HCT116 (cell line): ENCODE measurements around the gene NOX3. TPM values are rescaled to one million over a fixed set of nuclear protein-coding genes. Genes with fewer than 3 reads are reported as not detected.

Experiments
- ATAC-seq: fragments of 200-7000 bp; cut with Tn5 transposase; 2 replicates; pipeline ENCODE4 v1.9.1; 2020; ENCODE audit warnings: mild to moderate bottlenecking, moderate library complexity
- BruUV-seq: library from RNA; stranded (reverse); fragments of 400-500 nt; replicated peaks from 2 replicates; lab custom pipeline; 2021; lab: Mats Ljungman, UMichigan
- CTCF ChIA-PET: fragments of 300-600 bp; sonication (Branson Sonifier 250); formaldehyde crosslinking; loops from one replicate; lab custom pipeline; 2021; ENCODE audit warnings: antibody characterized with exemption; lab: Charles Lee
- POLR2A ChIA-PET: fragments of 300-600, 350-600 bp; sonication (Branson Sonifier 250); formaldehyde crosslinking; loops from one replicate; lab custom pipeline; 2021; ENCODE audit warnings: antibody characterized with exemption; lab: Charles Lee
- RAD21 ChIA-PET, 2 experiments: fragments of 300-600 bp; sonication (Branson Sonifier 250); formaldehyde crosslinking; loops; one replicate each; lab custom pipeline; 2023; ENCODE audit warnings: low total read pairs in 2 of 2; ENCODE audit not compliant: uncharacterized antibody in 2 of 2, unreplicated experiment in 2 of 2, low non-redundant PET in 1 of 2; lab: Charles Lee
- DNase-seq: peaks from one replicate; pipeline ENCODE4 v3.0.0-alpha.2; 2010; ENCODE audit warnings: low read depth, low spot score
- H2AFZ ChIP-seq: fragments of 200-600 bp; shearing (Covaris generic), sonication (generic); 2 replicates; pipeline ENCODE4 v1.6.1; 2017; ENCODE audit warnings: low read depth, mixed run types, mixed read lengths, antibody characterized with exemption, low read length; ENCODE audit not compliant: poor library complexity, severe bottlenecking
- H3K27ac ChIP-seq: 2 replicates; pipeline ENCODE4 v1.5.1; 2012; ENCODE audit warnings: low read depth, low read length
- H3K27me3 ChIP-seq: fragments of 200-600 bp; sonication (generic); 2 replicates; pipeline ENCODE4 v1.6.1; 2016; ENCODE audit warnings: mixed run types, low read length, mixed read lengths; ENCODE audit not compliant: insufficient read depth
- H3K36me3 ChIP-seq, 2 experiments: fragments of 200-500 bp in 1 of 2; fragments of 200-600 bp in 1 of 2; sonication (Bioruptor generic) in 1 of 2; sonication (generic) in 1 of 2; 2 replicates each; pipeline versions ENCODE4 v1.5.1 to v1.6.1; 2014 to 2016; ENCODE audit warnings: low read length in 2 of 2, inconsistent platforms in 1 of 2, mixed read lengths in 1 of 2, mixed run types in 1 of 2; ENCODE audit not compliant: insufficient read depth in 2 of 2, control insufficient read depth in 1 of 2
- H3K4me1 ChIP-seq, 2 experiments: fragments of 200-600 bp in 1 of 2; sonication (generic) in 1 of 2; 2 replicates each; pipeline versions ENCODE4 v1.5.1 to v1.6.1; 2012 to 2017; ENCODE audit warnings: low read length in 2 of 2, inconsistent platforms in 1 of 2, mild to moderate bottlenecking in 1 of 2, mixed read lengths in 1 of 2, mixed run types in 1 of 2, moderate library complexity in 1 of 2; ENCODE audit not compliant: insufficient read depth in 2 of 2, control insufficient read depth in 1 of 2
- H3K4me2 ChIP-seq: fragments of 200-600 bp; sonication (generic); 2 replicates; pipeline ENCODE4 v1.6.1; 2017; ENCODE audit warnings: mixed run types, low read length, mixed read lengths
- H3K4me3 ChIP-seq, 2 experiments: fragments of 200-600 bp in 1 of 2; sonication (generic) in 1 of 2; replicated peaks in 1 of 2; 2 replicates each; pipeline ENCODE4 v1.5.1; 2011 to 2016; ENCODE audit warnings: low read length in 2 of 2, control low read depth in 1 of 2, low read depth in 1 of 2, mild to moderate bottlenecking in 1 of 2, mixed read lengths in 1 of 2, mixed run types in 1 of 2
- H3K79me2 ChIP-seq: fragments of 200-600 bp; sonication (generic); 2 replicates; pipeline ENCODE4 v1.6.1; 2017; ENCODE audit warnings: mild to moderate bottlenecking, mixed run types, low read length, moderate library complexity, mixed read lengths; ENCODE audit not compliant: insufficient read depth
- H3K9ac ChIP-seq: fragments of 200-600 bp; sonication (generic); 2 replicates; pipeline ENCODE4 v1.6.1; 2016; ENCODE audit warnings: low read length, mixed read lengths
- H3K9me2 ChIP-seq: fragments of 200-600 bp; sonication (generic), shearing (Covaris generic); 2 replicates; pipeline ENCODE4 v1.6.1; 2017; ENCODE audit warnings: mixed run types, mild to moderate bottlenecking, moderate library complexity; ENCODE audit not compliant: insufficient read depth
- H3K9me3 ChIP-seq, 2 experiments: fragments of 200-500 bp in 1 of 2; fragments of 200-600 bp in 1 of 2; sonication (Bioruptor generic) in 1 of 2; sonication (generic) in 1 of 2; 2 replicates each; pipeline ENCODE4 v1.6.1; 2014 to 2017; ENCODE audit warnings: low read length in 2 of 2, mixed read lengths in 2 of 2, inconsistent platforms in 1 of 2, low read depth in 1 of 2, mild to moderate bottlenecking in 1 of 2, mixed run types in 1 of 2, moderate library complexity in 1 of 2; ENCODE audit not compliant: control insufficient read depth in 1 of 2, insufficient read depth in 1 of 2
- H4K20me1 ChIP-seq: fragments of 200-600 bp; sonication (generic), shearing (Covaris generic); 2 replicates; pipeline ENCODE4 v1.6.1; 2017; ENCODE audit warnings: mixed run types, mild to moderate bottlenecking, moderate library complexity; ENCODE audit not compliant: insufficient read depth
- CEBPB ChIP-seq: IDR thresholded peaks from 2 replicates; pipeline ENCODE4 v1.6.1; 2012; ENCODE audit warnings: low read depth
- TCF7L2 ChIP-seq: IDR thresholded peaks from 2 replicates; pipeline ENCODE4 v1.7.0; 2011; ENCODE audit warnings: borderline replicate concordance, inconsistent platforms; ENCODE audit not compliant: insufficient read depth, insufficient read length; ENCODE audit errors: extremely low read depth
- ZNF274 ChIP-seq: fragments of 200-500 bp; sonication (Bioruptor generic); IDR thresholded peaks from 2 replicates; pipeline ENCODE4 v1.6.1; 2014; ENCODE audit warnings: mild to moderate bottlenecking, low read depth, low read length, inconsistent platforms
- intact Hi-C: fragments of 100-400 bp; cut with micrococcal nuclease; formaldehyde crosslinking; loops from 2 replicates; pipeline ENCODE4 v1.10.0; 2022
- total RNA-seq: library from RNA; stranded (reverse); gene quantifications from one replicate; pipeline ENCODE4 v1.2.1, GENCODE V29; 2021; ENCODE audit not compliant: unreplicated experiment

NOX3 gene
- total RNA-seq, 1 experiment from 2014 or later, result not detected

GRCh38 chr6:155382338-155382685 lies 73.3 kb downstream of the NOX3 start:
- H3K27me3 ChIP-seq, result no peaks in the 10 kb centered on the region
- RAD21 ChIA-PET, result no interaction called here
- TF ChIP-seq TCF7L2, result no peak
- TF ChIP-seq, all 23 proteins: peak for 0
- ATAC-seq, result no peak
- intact Hi-C loops, result no loop called here
- POLR2A ChIA-PET, result no interaction called here
- Histone ChIP-seq H4K20me1 (no peaks in the 10 kb centered on the region), H3K4me2 (no peak overlapping the region), H3K27ac (no peak overlapping the region), H3K4me3 (no peak overlapping the region), H3K4me1 (no peaks in the 10 kb centered on the region), H3K9me3 (no peaks in the 10 kb centered on the region), H3K36me3 (no peaks in the 10 kb centered on the region), H3K9ac (no peak overlapping the region), H2AFZ (no peak overlapping the region), H3K9me2 (no peaks in the 10 kb centered on the region), H3K79me2 (no peaks in the 10 kb centered on the region)
- CTCF ChIA-PET, result no interaction called here
- no peak for DNase-seq
- BruUV-seq, result no TSS peak

- Histone ChIP-seq H3K9me2 (no peaks in the 10 kb centered on the region), H3K4me1 (no peaks in the 10 kb centered on the region), H3K36me3 (no peaks in the 10 kb centered on the region), H3K4me2 (no peak overlapping the region), H3K79me2 (no peaks in the 10 kb centered on the region), H3K27me3 (no peaks in the 10 kb centered on the region), H3K4me3 (no peak overlapping the region), H4K20me1 (no peaks in the 10 kb centered on the region), H3K9me3 (no peaks in the 10 kb centered on the region), H3K27ac (no peak overlapping the region), H3K9ac (no peak overlapping the region), H2AFZ (no peak overlapping the region)
- ATAC-seq (no peak), DNase-seq (no peak)
- intact Hi-C loops, result no loop called here
- no TSS peak for BruUV-seq
- ChIA-PET RAD21 (no interaction called here), POLR2A (no interaction called here), CTCF (interaction anchor here (1.3 kb wide), 1 partner anchor 147 kb away, joined by 4 read pairs; no protein-coding TSS in a partner anchor)
- no peak for TF ChIP-seq CEBPB
- TF ChIP-seq ZNF274, result no peak
Measured at GRCh38 chr6:155381673-155382337, 73.8 kb downstream of the NOX3 start.
